Measurements from ENCODE around the gene TAS1R2. TPM values are rescaled to one million over a fixed set of nuclear protein-coding genes. Genes with fewer than 3 reads are reported as not detected.

The TAS1R2 gene
- total and polyA plus RNA-seq, 9 of the 15 experiments (the other 6 are each of a cell fraction or from before 2014, with no cell fraction given), result not detected

DNA sequence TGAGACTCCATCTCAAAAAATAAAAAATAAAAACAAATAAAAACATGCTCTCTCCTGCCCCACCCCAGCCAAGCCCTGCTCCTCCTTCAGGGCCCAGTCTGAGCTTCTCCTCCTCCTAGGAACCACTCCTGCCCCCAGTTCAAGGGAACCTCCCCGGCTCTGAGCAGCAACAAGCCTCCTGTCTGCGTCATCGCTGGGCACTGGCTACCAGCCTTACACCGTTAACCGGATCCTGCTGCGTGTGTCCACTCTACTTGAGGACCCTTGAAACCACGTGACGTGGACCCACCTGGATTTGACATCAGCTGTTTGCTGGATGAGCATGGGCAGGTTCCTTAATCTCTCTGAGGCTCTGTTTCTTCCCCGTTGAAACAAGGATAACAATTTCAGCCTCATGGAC lies 1.6 kb upstream of the TAS1R2 start:
- no peak overlapping the region for H2AFZ ChIP-seq (ENCODE audit: low read depth, low read length)
- ChIA-PET POLR2A (interaction anchor here (0.5 to 0.8 kb wide), 3 partner anchors 12 to 873 kb away, joined by 3 to 4 read pairs (median 3); no protein-coding TSS in a partner anchor), CTCF (ENCODE audit: low intra/inter-chr PET ratio) (no interaction called here)
- intact Hi-C loops (cut with micrococcal nuclease) (no loop called here), in situ Hi-C loops (cut with MboI) (no loop called here)
- H3K27ac ChIP-seq (ENCODE audit: extremely low read depth, low read depth, low read length), result no peak overlapping the region
- H3K9ac ChIP-seq (ENCODE audit: insufficient read depth in 1 of 2, low read depth in 2 of 2, low read length in 2 of 2), result no peak overlapping the region
- H3K4me1 ChIP-seq (replicated peaks in 1 of 2; ENCODE audit: control insufficient read depth in 2 of 2, insufficient read depth in 2 of 2, low read length in 2 of 2), result no peaks in the 10 kb centered on the region
- no peaks in the 10 kb centered on the region for H3K36me3 ChIP-seq (ENCODE audit: control insufficient read depth, insufficient read depth, low read length)
- BruUV-seq (replicated peaks), result no TSS peak
- no peaks in the 10 kb centered on the region for H3K9me3 ChIP-seq (replicated peaks; ENCODE audit: control insufficient read depth, insufficient read depth, low read depth, low read length)
- peaks cover 19 to 48% of the 10 kb centered on the region in 2 experiments for H3K27me3 ChIP-seq (ENCODE audit: control insufficient read depth in 2 of 2, insufficient read depth in 2 of 2, low read length in 2 of 2)
- H3K4me3 ChIP-seq, result no peak overlapping the region
- TF ChIP-seq MEF2A (IDR thresholded peaks at IDR 0.05; ENCODE audit: control insufficient read depth, low read depth, low read length) (no peak), NFXL1 (CRISPR knock-in tag; IDR thresholded peaks at IDR 0.05) (no peak), MXI1 (IDR thresholded peaks at IDR 0.05; ENCODE audit: low read depth, low read length) (no peak), RAD51 (IDR thresholded peaks at IDR 0.05; ENCODE audit: borderline replicate concordance, low read depth) (no peak), ZNF699 (CRISPR knock-in tag; IDR thresholded peaks at IDR 0.05; ENCODE audit: insufficient replicate concordance) (no peak), CREM (IDR thresholded peaks at IDR 0.05; ENCODE audit: low read depth) (no peak), MIER1 (IDR thresholded peaks at IDR 0.05; ENCODE audit: low read depth) (no peak), BACH1 (tag; IDR thresholded peaks at IDR 0.05) (no peak), SRSF9 (IDR thresholded peaks at IDR 0.05; ENCODE audit: borderline replicate concordance, low read depth, low read length) (no peak), MAFG (tag; conservative IDR thresholded peaks at IDR 0.05) (no peak)
- H3K4me2 ChIP-seq (ENCODE audit: insufficient read depth, low read length), result no peak overlapping the region
- H3K9me1 ChIP-seq (ENCODE audit: control insufficient read depth, insufficient read depth, low read length), result no peaks in the 10 kb centered on the region
- peaks cover 11% of the 10 kb centered on the region for H4K20me1 ChIP-seq (replicated peaks; ENCODE audit: control insufficient read depth, insufficient read depth, low read length)
- DNase-seq (ENCODE audit: extremely low read depth in 1 of 4, low spot score in 3 of 4), result no peak
- no peak for FAIRE-seq
- 0% methylated on average over 9 of the region's 9 CpGs for WGBS (ENCODE audit: insufficient coverage, low coverage, missing lambda C conversion rate)
- ATAC-seq, result peak; percentile 38; the same call in 1 of the 3 replicates
- no peaks in the 10 kb centered on the region for H3K79me2 ChIP-seq (ENCODE audit: control insufficient read depth, insufficient read depth, low read length)
